CD4-positive, alpha-beta T cell treated with Interleukin-15 for 4 hours (primary cell): ENCODE results near the gene ATP2B3.
A peak's percentile ranks its signal among the peaks of the same experiment; 100 is the strongest.

Source experiments
- DNase-seq: peaks from one replicate; pipeline ENCODE4 v3.0.0-alpha.2; 2020; ENCODE audit warnings: low spot score

The ATP2B3 gene

GRCh38 chrX:153571534-153571908, 54.1 kb downstream of the ATP2B3 start:
- DNase-seq = no peak

GRCh38 chrX:153572601-153573000, 55.2 kb downstream of the ATP2B3 start:
- DNase-seq = no peak

GRCh38 chrX:153573984-153574383, 56.5 kb downstream of the ATP2B3 start:
- DNase-seq = no peak

- DNase-seq = no peak
These were observed 58.9 kb downstream of the ATP2B3 start for GRCh38 chrX:153576239-153576870.

- DNase-seq = no peak
These were observed 59.5 kb downstream of the ATP2B3 start for GRCh38 chrX:153576961-153577360.

- DNase-seq = no peak
These were observed 60.9 kb downstream of the ATP2B3 start for GRCh38 chrX:153578200-153578835.

GRCh38 chrX:153578889-153579288, 61.4 kb downstream of the ATP2B3 start:
- DNase-seq = no peak

- DNase-seq = no peak
These were observed 63.4 kb downstream of the ATP2B3 start for GRCh38 chrX:153580700-153581386.

- peak; percentile 54 for DNase-seq
These were observed 65.5 kb downstream of the ATP2B3 start for GRCh38 chrX:153582896-153583295.

- no peak for DNase-seq
These were observed 66.0 kb downstream of the ATP2B3 start for GRCh38 chrX:153583433-153583832.

GRCh38 chrX:153585827-153586226, 68.4 kb downstream of the ATP2B3 start:
- DNase-seq = no peak

- no peak for DNase-seq
These were observed 69.9 kb downstream of the ATP2B3 start for GRCh38 chrX:153587342-153587741.

GRCh38 chrX:153588021-153588781, 70.8 kb downstream of the ATP2B3 start:
- no peak for DNase-seq

GRCh38 chrX:153588782-153589446, 71.5 kb downstream of the ATP2B3 start:
- DNase-seq = no peak

GRCh38 chrX:153590961-153591956, 73.8 kb downstream of the ATP2B3 start:
- DNase-seq = no peak

GRCh38 chrX:153592091-153592833, 74.8 kb downstream of the ATP2B3 start:
- DNase-seq = no peak

GRCh38 chrX:153592966-153593688, 75.7 kb downstream of the ATP2B3 start:
- no peak for DNase-seq

- DNase-seq = no peak
These were observed 76.5 kb downstream of the ATP2B3 start for GRCh38 chrX:153593811-153594500.

GRCh38 chrX:153595387-153595786, 77.9 kb downstream of the ATP2B3 start:
- no peak for DNase-seq
